Measurements from ENCODE around the gene LHPP.

DNA sequence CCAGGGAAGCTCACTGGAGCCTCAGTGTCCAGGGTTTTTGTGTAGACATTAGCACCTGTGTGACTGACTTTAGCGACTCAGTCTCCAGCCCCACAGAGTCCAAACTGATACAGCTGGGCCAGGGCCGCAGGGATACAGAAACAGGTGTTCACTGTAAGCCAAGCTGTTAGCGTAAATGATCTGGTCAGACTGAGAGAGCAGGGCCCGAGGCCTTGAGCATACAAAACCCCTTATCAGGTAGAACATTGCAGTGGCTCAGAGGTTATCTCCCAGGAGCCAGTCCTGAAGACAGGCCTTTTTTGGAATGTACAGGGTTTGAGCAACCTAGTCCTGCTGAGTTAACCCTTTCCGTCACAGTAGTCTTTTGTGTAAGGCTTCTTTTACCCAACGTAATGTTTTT, 25.0 kb downstream of the LHPP start:
- TF ChIP-seq EZH2 (IDR thresholded peaks at IDR 0.05; ENCODE audit: insufficient read depth, poor library complexity, severe bottlenecking) (no peak), EZH2phosphoT487 (IDR thresholded peaks at IDR 0.05; ENCODE audit: insufficient read depth, low read depth) (no peak)

Data from GM23248 (cell line).